ENCODE results near the gene GALNT9.
A peak's percentile ranks its signal among the peaks of the same experiment; 100 is the strongest.

GALNT9 gene

DNA sequence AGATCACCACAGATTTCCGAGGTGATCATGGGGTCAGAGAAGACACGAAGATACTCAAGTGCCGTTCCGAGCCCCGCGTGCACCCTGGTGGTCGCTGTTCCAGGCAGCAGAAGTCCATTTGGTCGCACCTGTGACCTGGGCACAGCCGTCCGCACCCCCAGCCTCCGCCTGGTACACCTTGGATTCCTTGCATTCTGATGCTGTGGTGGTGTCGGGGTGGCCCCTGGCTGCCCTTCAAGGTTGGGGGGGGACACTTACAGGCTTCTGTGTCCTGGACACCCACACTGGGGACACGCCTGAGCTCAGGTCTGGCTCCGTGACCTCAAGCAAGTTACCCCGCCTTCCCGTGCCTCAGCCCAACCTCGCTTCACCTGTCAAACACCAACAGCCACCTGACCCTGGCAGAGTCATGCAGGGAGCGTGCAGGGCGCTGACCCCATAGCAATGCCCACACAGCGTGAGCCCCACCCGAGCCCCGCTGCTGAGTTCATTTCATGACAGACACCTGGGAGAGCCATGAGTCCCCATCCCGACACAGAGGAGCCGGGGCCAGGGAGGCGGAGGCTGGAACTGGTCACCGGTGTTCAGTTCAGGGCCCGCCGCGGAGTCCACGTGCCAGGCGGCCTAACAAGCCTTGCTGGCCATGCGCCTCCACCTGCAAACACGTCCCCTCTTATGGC is 17.9 kb upstream of the GALNT9 start:
- POLR2A ChIA-PET, result no interaction called here
- TF ChIP-seq ZNF384 (IDR thresholded peaks at IDR 0.05) (no peak), BHLHE40 (IDR thresholded peaks at IDR 0.05; ENCODE audit: borderline replicate concordance) (no peak), L3MBTL2 (conservative IDR thresholded peaks at IDR 0.05) (no peak)
- CTCF ChIA-PET, result no interaction called here
- no peak for DNase-seq (ENCODE audit: extremely low spot score)

GRCh38 chr12:132346471-132347175 is 17.2 kb upstream of the GALNT9 start:
- DNase-seq (ENCODE audit: extremely low spot score), result no peak
- ChIA-PET POLR2A (no interaction called here), CTCF (no interaction called here)
- TF ChIP-seq ARNT (IDR thresholded peaks at IDR 0.05) (no peak), PKNOX1 (IDR thresholded peaks at IDR 0.05) (no peak), ZNF384 (IDR thresholded peaks at IDR 0.05) (no peak), CTBP1 (IDR thresholded peaks at IDR 0.05; ENCODE audit: borderline replicate concordance) (no peak), TARDBP (IDR thresholded peaks at IDR 0.05) (no peak), L3MBTL2 (conservative IDR thresholded peaks at IDR 0.05) (no peak), HDGF (IDR thresholded peaks at IDR 0.05; ENCODE audit: borderline replicate concordance) (no peak), LEF1 (IDR thresholded peaks at IDR 0.05; ENCODE audit: borderline replicate concordance) (no peak), SUZ12 (IDR thresholded peaks at IDR 0.05) (no peak), NFRKB (IDR thresholded peaks at IDR 0.05) (no peak), FOXA1 (IDR thresholded peaks at IDR 0.05) (no peak), FOXK2 (IDR thresholded peaks at IDR 0.05) (no peak), FOXM1 (IDR thresholded peaks at IDR 0.05; ENCODE audit: borderline replicate concordance) (no peak), SP1 (IDR thresholded peaks at IDR 0.05) (no peak), ELF4 (IDR thresholded peaks at IDR 0.05) (no peak), BHLHE40 (IDR thresholded peaks at IDR 0.05; ENCODE audit: borderline replicate concordance) (no peak)

- POLR2A ChIA-PET, result no interaction called here
- no peak for TF ChIP-seq BHLHE40 (IDR thresholded peaks at IDR 0.05; ENCODE audit: borderline replicate concordance)
- TF ChIP-seq FOXA1 (IDR thresholded peaks at IDR 0.05), result no peak
- no peak for TF ChIP-seq ARNT (IDR thresholded peaks at IDR 0.05)
- TF ChIP-seq SUZ12 (IDR thresholded peaks at IDR 0.05), result no peak
- no peak for TF ChIP-seq NFRKB (IDR thresholded peaks at IDR 0.05)
- CTCF ChIA-PET, result no interaction called here
- no peak for DNase-seq (ENCODE audit: extremely low spot score)
Observed at GRCh38 chr12:132345561-132346200, 16.3 kb upstream of the GALNT9 start.

GRCh38 chr12:132345126-132345525 is 15.7 kb upstream of the GALNT9 start:
- TF ChIP-seq TARDBP (IDR thresholded peaks at IDR 0.05) (no peak), SP1 (IDR thresholded peaks at IDR 0.05) (no peak), BHLHE40 (IDR thresholded peaks at IDR 0.05; ENCODE audit: borderline replicate concordance) (no peak), HDGF (IDR thresholded peaks at IDR 0.05; ENCODE audit: borderline replicate concordance) (no peak), LEF1 (IDR thresholded peaks at IDR 0.05; ENCODE audit: borderline replicate concordance) (no peak), NFRKB (IDR thresholded peaks at IDR 0.05) (no peak), L3MBTL2 (conservative IDR thresholded peaks at IDR 0.05) (no peak), ZNF384 (IDR thresholded peaks at IDR 0.05) (no peak)
- CTCF ChIA-PET, result no interaction called here
- POLR2A ChIA-PET, result no interaction called here
- no peak for DNase-seq (ENCODE audit: extremely low spot score)

GRCh38 chr12:132344601-132345000 is 15.2 kb upstream of the GALNT9 start:
- no peak for DNase-seq (ENCODE audit: extremely low spot score)
- POLR2A ChIA-PET, result no interaction called here
- TF ChIP-seq FOXM1 (IDR thresholded peaks at IDR 0.05; ENCODE audit: borderline replicate concordance) (no peak), FOXA1 (IDR thresholded peaks at IDR 0.05) (no peak), ZNF384 (IDR thresholded peaks at IDR 0.05) (no peak), SP1 (IDR thresholded peaks at IDR 0.05) (no peak), BHLHE40 (IDR thresholded peaks at IDR 0.05; ENCODE audit: borderline replicate concordance) (no peak), L3MBTL2 (conservative IDR thresholded peaks at IDR 0.05) (no peak), ELF4 (IDR thresholded peaks at IDR 0.05) (no peak), SUZ12 (IDR thresholded peaks at IDR 0.05) (no peak), CTBP1 (IDR thresholded peaks at IDR 0.05; ENCODE audit: borderline replicate concordance) (no peak), PKNOX1 (IDR thresholded peaks at IDR 0.05) (no peak), ARNT (IDR thresholded peaks at IDR 0.05) (no peak)
- CTCF ChIA-PET, result no interaction called here

GRCh38 chr12:132344181-132344580 is 14.8 kb upstream of the GALNT9 start:
- no peak for TF ChIP-seq SUZ12 (IDR thresholded peaks at IDR 0.05)
- no peak for DNase-seq (ENCODE audit: extremely low spot score)
- ChIA-PET CTCF (no interaction called here), POLR2A (no interaction called here)

DNA sequence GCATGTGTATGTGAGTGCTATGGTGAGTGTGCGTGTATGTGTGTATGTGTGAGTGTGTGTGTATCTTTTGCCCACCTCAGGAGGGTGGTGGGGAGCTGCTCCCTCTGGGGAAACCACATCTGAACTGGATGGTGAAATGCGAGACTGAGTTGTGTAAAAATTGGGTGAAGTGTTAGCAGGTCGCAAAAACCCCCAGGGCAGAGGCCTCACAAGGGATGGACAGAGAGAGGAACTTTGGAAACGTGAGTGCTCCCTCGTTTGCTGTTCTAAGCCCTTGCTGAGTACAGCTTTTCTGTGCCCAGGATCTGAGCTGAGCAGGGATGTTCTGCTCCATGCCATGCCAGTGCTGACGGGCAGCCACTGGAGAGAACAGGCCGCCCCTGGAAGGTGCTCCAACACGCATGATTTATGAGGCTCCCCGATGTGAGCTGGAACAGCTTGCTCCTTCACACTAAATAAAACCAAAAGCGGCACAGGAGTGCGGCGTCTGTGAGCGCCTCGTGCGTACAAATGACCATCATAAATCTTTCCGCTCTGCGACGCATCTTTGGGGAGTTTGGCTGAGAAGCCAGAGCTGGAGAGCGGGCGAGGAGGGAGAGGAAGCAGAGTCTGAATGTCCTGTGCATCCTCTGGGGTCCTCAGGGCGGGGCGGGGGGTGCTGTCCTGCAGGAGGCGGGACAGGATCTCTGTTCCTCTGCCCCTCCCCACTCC is 14.1 kb upstream of the GALNT9 start:
- CTCF ChIA-PET, result interaction anchor here (1.5 kb wide), 1 partner anchor 9 kb away, joined by 5 read pairs; no protein-coding TSS in a partner anchor
- DNase-seq (ENCODE audit: extremely low spot score), result no peak
- POLR2A ChIA-PET, result no interaction called here
- TF ChIP-seq ARNT (IDR thresholded peaks at IDR 0.05) (no peak), PKNOX1 (IDR thresholded peaks at IDR 0.05) (peak; percentile 88)

Data from HEK293T (cell line).